ENCODE data around the gene HEPACAM.

The HEPACAM gene

DNA sequence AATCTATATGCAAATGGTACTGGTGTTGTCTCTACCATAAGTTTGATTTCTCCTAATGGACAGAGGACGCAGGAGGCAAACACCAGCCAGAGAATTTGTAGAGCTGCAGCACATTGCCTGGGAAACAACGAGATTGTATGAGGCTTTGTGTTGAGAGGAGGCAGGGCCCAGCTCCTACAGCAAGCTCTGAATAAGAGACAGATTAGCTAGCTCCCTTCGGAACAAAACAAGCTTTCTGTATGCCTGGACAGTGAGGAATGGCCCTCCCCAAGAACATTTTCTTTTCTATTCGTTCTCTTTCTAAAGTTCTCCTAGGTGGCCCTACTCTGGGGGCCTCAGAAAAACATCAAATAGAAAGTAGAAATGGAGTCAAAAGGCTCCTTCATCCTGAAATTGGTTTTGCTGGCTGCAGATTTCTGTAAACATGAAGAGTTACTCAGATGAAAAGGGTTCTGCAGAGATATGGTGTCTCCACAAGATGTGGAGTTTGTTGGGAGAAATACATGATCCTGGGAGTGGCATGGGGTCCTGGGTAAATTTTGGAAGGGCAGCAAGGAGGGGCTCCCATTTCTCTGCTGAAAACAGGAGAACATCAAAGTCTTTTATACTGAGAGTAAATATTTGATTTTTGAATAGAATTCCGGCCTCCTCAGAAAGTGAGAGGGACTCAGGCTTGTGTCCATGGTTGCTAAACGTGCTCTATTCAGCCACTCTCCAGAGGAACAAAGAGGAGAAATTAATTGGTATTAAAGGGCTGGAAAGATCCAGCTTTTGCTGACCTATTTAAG is 6.8 kb upstream of the HEPACAM start:
- no peak for DNase-seq (ENCODE audit: low spot score)

DNA sequence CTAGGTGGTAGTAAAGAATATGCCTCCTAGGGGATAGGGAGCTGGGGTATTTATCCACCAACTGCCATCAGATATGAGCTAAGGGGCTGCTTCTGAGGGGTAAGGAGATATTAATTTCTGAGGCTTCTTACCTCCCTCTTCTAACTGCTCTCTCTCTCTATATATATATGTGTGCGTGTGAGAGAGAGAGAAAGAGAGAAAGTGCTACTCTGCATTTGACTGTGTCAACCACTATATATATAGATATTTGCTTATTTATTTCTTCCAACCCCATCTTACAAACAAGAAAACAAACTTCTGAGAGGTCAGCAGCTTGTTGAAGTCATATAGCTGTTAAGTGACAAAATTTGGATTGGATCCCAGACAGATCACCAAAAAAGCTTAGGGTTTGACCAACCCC is 5.9 kb upstream of the HEPACAM start:
- no peak for DNase-seq (ENCODE audit: low spot score)

DNA sequence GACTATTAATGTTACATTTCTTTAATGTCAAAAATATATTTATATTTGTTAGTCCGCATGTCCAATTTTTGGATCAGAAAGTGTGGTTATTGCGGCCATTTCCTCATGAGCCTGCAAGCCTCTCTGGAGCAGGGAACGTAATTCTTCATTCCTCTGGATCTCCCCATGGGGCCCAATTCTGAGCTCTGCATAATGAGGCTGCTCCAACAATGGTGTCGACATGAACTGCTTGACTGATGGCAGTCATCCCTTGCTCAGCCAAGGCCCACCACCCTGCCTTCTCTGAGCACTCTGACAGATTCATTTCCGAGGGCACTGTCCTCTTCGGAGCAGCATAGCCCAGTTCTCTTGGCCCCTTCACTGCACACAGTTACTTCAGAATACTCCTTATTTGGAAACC is 3.1 kb upstream of the HEPACAM start:
- DNase-seq (ENCODE audit: low spot score): no peak

DNA sequence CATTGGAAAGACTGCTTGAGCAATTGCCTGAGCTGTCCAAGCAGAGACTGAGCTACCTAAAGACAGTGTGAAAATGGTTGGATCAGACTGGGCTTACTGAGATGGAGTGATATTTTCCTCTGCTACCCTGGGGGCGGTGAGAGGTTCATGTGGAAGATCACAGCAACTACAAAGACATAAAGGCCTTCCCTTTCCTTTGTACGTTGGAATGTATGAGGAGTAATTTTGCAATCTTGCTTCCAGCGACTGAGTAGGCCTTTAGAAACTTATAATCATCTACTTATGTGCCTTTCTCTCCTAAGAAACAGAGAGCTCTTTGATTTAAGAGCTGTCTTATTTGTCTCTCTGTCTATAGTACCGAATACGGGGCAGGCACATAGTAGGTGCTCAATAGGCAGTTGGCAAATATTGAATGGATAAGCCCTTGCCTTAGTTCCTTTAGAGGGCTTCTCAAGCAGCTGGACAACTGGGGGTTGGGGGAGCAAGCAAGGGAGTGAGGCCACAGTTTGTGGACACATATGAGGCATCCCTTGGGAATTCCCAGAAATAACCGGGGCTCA is 2.4 kb upstream of the HEPACAM start:
- DNase-seq (ENCODE audit: low spot score): no peak

DNA sequence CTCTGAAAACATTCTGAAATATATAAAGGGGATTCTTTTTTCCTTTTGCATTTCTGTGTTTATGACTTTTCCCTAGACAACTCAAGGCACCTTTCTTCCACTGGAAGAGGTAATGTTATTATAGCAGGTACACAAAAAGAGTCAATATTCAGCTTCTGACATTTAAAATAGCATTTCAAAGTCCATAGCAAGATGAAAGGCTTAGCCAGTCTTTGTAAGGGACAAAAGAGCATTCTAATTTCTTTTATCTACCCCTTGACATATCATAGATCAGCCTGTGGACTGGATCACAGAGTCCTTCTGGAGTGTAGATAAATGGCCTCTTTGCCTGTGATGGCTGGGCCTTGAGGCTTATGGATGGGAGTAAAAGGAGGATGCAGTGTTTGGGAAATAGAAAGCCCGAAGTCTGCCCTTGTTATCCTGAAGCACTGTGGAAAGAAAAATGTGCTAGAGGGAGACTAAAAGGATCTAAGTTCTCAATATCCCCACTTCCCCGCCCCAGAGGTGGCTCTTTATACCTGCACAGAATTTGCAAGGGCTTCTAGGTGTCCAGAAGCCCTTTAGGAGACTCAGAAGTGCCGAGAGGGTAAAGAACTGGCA is 1.6 kb upstream of the HEPACAM start:
- no peak for DNase-seq (ENCODE audit: low spot score)

DNA sequence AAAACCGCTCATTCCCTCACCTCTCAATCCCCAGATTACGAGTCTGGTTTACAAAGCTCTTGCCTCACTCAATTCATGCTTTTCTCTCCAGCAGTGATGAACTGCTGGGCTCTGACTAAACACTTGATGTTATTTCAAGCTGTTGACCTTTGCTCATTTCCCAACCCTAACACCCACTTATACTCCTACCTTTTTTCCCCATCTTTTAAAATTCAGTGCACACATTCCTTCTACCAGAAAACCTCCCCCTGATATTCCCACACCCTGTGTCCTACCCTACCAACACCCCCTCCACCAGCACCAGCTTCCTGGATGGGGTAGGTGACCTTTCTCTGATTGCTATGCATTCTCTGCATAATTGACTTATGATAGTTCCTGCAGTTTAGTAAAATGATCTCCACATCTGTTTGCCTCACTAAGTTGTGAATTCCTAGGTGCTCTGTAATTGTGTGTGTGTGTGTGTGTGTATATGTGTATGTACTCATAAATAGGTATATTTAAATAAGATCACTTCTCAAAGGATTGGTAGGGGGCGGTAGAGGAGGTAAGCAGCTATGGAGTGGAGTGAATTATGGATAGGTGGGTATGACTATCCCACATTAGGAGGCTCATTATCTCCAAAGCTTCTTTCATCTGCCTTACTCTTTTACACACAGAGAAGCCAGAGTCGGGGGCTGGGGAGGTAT is 842 bp downstream of the HEPACAM start:
- no peak for DNase-seq (ENCODE audit: low spot score)

DNA sequence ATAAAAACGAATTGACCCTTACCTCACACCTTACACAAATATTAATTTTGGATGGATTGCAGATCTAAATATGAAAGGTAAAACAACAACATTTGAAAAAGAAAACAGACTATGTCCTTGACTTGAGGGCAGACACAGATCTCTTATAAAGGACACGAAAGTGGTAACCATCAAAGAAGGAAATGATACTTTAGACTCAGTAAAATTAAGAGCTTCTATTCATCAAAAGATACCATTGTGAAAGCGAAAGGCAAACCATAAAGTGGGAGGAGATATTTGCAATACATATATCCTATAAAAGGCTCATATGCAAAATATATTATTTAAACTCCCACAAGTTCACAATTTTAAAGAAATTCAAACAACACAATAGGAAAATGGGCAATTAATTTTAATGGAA is 5.0 kb downstream of the HEPACAM start:
- DNase-seq (ENCODE audit: low spot score): no peak

DNA sequence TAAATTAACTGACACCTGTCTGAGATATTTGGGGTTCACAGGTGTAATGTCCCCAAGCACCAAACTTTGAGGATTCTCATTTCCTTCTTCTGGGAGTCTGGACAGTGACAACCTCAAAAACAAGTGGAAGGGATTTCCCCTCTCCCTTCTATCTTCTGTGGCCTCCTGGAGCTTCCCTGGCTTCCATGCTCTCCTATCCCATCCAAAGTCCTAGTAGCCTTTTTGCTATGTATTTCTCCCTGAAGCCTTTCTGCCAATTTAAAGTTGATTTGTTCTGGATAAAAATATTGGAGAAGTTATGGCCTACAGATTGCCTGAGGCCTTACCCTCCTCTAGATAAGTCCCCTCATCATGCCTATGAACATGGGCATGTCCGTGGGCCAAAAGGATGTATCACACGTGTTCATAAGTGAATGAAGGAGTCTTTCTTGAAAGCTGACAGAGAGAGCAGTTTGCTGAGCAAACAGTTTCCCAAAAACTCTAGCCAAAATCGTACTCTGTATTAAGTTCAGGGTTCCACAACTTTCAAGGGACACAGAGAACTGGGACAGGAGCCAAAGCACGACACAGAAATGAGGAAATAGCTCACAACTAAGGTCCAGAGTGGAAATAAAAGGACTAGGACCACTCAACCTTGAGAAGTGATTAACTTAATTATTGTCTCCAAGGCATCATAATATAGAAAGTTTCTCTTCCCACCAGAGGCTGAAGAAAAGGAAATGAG is 6.7 kb downstream of the HEPACAM start:
- DNase-seq (ENCODE audit: low spot score): no peak

DNA sequence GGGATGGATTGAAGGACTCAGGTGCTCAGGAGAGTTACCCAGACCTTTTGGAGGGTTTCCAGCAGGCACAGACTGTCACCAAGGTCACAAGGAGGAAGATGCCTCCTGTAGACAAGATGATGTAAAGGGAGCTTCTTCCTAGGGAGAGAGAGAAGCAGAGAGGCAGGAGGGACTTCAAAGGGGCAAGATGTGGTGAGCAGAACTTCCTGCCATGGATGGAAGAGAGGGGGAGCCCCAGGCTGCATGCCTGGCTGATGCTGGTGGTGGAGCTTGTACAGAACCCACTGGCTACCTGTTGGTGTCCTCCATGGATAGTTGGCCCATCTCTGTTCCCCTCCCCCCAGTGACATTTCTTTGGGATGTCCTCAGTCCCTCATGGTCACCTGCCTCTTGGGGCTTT is 12.6 kb downstream of the HEPACAM start:
- DNase-seq (ENCODE audit: low spot score): no peak

DNA sequence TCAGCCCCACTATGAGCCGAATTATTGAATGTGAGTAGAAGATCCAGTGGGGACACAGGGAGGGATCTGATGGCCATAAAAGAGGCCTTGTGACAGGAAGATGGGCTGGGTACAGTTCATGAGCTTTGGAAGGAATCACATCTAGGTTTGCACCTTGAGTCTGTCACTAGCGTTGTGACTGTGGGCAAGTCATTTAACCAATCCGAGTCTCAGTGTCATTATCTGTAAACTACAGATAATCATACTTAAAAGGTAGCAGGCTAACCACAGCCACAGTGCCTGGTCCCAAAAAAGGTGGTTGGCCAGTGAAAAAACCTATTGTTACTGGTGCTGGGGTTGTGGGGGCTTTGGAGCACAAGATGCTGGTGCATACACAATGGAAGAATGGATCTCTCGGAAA is 13.0 kb downstream of the HEPACAM start:
- no peak for DNase-seq (ENCODE audit: low spot score)

DNA sequence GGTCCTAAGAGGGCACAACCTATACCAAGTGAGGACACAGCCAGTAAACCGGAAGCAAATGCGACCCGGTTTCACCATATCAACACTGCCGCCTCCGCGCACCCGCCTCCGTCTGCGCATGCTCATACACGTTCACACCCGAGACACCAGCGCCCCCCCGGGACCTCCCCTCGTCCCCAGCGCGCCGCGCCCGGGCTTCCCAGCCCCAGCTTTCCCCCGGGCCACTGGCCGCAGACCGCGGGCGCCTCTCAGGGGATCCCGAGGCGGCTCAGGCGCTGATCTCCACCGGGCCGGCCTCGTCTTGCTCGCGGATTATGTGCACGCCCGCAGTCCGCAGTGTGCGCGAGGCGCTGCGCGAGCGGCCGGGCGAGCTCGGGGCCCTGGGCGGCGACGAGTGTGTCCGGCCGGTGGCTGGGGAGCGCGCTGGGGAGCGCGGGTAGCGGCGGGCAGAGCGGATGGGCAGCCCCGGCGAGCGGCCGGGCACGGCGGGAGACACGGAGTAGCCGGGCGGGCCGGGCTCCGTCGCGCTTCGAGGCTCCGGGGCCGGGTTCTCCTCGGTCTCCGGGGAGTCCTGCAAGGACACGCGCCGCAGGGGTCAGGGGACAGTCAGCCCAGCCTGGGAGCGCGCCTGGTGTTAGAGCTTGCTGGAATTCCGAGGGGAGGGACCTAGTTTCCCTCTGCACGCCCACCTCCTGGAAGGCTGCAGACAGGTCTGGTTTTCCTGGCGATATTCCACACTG is 14.8 kb downstream of the HEPACAM start:
- DNase-seq (ENCODE audit: low spot score): no peak

DNA sequence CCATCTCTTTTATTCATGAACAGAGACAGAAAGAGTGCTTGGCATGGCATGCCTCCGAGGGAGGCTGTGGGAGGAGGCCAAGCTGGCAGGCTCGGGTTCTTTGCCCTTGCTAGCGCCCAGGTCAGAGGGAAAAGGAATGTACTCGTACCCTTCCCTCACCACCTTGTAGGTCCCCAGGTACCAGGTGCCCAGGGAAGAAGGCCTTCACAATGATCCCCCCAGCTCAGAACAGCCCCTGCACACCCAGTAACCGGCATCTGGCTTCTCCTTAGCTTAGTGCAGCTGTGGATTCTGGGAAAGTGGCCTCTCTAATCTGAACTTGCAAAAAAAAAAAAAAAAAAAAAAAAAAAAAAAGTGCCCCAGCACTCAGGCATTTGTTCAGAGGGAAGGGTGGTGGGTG is 15.5 kb downstream of the HEPACAM start:
- no peak for DNase-seq (ENCODE audit: low spot score)

DNA sequence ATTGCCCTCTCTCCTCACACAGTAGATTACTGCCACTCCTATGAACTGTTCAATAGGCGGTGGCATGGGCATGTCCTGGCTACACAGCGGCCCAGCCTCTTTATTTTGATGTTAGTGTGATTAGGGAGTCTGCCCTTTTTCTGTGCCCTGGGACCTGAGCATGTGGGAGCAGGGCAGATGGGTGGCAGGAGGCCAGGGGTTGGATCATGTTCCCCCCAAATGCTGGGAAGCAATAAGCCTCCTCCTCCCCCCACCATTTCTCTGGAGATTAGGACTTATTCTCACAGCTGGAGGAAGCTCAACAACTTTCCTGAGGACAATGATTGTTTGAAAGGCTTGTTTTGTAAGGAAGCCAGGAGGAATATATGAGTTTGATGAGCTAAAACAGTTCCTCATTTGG is 15.9 kb downstream of the HEPACAM start:
- DNase-seq (ENCODE audit: low spot score): no peak

DNA sequence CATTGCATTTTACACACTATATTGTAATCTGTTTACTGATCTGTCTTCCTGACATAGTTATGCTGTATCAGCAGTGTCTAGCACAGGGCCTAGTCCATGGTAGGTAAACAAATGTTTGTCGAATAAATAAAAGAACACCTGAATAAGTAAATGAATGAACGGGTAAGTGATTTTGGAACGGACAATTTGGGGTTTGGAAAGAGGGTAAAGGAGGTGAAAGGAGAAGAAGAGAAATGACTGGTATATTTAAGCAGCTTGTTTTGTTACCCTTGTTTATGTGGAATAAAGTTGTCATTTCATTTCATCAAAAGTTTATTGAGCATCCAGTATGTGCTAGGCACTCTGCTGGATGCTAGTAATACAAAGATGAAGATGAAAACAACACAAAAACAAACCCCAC is 16.9 kb downstream of the HEPACAM start, which contains the start of gene HEPN1:
Gene HEPN1 (plus strand): TSS at position 301 of the 400 bp plus-strand sequence.
- no peak for DNase-seq (ENCODE audit: low spot score)

DNA sequence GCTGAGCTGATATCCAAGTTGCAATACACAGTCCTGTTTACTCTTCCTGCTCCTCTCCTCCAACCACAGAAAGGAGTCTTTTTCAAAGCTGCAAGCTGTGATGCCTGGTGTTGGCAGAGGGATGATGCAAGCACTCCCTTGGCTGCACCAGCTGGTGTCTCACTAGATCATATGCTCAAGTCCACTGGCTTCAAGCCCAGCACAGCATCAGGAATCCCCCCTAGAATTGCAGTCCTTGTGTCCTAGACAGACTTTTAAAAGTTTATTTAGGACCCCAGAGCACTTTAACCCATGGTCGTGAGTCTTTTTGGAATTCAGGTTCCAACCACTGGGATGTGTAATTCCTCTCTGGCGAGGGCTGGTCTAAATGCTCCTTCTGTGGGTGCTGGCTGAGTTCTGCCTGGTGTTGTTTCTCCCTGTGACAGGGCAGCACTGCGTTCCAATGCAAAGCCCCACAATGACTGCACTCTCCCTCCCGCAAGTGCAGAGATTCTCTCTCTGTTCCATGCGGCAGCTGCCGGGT is 18.7 kb downstream of the HEPACAM start:
- DNase-seq (ENCODE audit: low spot score): no peak

DNA sequence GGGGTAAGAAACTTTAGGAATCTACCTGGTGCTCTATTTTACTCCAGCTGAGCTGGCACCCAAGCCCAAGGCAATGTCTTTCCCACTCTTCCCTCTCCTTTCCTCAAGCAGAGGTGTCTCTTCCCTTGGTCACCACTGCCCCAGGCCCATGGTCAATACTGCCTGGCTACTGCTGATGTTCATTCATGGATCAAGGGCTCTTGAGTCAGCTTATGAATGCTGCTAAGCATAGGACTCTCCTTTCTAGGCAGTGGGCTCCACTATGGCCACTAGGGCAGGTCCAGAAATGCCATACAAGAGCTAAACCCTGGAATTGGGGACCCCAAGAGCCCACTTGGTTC is 19.5 kb downstream of the HEPACAM start:
- DNase-seq (ENCODE audit: low spot score): no peak

DNA sequence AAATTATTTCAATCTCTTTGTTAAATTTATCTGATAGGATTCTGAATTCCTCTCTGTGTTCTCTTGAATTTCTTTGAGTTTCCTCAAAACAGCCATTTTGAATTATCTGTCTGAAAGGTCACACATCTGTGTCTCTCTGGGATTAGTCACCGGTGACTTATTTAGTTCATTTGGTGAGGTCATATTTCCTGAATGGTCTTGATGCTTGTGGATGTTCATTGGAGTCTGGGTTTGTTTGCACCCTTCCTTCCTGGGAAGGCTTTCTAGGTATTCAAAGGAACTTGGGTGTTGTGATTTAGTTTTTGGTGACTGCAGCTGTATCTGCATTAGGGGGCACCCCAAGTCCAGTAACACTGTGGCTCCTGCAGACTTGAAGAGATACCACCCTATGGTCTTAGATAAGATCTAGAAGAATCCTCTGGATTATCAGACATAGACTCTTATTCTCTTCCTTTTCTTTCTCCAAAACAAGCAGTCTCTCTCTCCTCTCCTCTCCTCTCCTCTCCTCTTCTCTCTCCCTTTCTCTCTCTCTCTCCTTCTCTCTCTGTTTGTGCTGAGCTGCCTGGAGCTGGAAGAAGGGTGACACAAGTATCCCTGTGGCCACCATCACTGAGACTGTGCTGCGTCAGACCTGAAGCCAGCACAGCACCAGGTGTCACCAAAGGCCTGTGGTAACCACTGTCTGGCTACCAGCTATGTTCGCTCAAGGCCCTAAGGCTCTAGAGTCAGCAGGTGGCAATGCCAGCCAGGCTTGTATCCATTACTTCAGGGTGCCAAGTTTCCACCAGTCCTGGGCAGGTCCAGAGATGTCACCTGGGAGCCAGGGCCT is 20.1 kb downstream of the HEPACAM start:
- no peak for DNase-seq (ENCODE audit: low spot score)

DNA sequence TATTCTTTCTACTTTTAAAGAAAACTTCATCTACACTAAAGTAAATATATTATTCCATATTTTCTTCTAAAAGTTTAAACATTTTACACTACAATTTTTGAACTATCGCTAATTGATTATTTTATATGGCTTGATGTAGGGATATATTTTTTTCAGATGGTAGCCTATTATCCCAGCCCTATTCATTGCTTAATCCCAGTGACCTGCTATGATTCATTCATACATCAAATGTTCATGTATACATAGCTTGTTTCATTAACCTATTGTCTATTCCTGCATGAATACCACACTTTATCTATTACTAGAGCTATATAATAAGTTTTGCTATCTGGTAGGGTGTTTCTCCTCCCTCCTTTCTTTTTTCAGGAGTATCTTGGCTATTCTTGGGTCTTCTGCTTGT is 33.2 kb downstream of the HEPACAM start:
- no peak for DNase-seq (ENCODE audit: low spot score)

DNA sequence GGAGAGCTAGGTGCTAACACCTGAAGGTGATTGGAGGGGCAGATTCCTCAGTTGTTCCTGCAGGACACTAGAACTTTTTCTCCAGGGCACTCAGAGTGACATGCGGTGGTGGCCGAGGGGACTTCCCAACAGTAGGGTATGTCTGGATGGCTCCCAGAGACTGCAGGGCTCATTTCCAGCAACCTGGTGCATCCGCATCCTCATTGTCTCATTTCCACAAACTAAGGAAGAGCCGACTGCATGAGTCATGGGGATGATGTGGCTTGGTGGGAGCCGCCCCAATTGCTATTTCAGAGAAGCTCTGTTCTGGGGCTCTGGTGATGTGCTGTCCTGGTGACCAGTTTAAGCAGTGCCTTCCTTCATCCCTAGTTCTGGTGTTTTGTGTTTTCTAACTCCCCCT is 35.4 kb downstream of the HEPACAM start:
- no peak for DNase-seq (ENCODE audit: low spot score)

DNA sequence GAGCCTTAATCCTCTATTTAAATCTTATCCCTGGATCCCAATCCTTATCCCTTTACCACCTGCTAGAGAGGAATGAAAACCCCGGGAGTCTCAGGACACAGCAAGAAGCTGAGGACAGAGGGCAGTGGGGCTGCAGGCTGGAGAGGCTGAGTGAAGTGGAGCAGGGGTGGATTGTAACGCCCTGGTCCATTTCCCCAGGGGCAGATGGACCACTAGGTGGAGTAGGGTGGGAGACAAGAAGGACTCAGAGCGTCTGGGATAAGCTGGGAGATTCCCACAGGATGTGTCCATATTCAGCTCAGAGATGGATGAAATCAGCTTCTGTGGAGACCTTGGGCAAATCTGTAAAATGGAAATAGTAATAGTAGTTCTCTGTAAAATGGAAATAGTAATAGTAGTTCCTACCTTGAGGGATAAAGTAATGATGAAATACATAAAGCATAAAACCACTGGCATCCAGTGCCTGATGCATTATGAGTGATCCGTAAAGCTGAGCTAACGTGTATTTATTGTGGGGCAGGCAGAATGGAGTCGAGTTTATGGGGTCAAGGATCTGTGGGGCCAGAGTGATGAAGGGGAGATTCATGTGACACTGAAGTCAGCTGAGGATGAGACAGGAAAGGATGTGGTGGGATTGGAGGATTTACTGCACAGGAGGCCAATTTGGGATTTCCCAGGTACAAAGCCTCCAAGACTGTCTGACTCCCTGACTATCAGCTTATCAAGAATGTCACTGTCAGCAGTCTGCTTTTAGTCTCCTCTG is 36.3 kb downstream of the HEPACAM start:
- no peak for DNase-seq (ENCODE audit: low spot score)
